Mesodermal cell (in vitro differentiated cells): ENCODE results near the gene GNA14.
"Not testable (repeated sequence)": the region's sequence is repeated elsewhere in the genome, so short reads cannot be mapped to it uniquely, and the experiment has no call there.

Experiments
- H3K27ac ChIP-seq: 2 replicates; pipeline ENCODE4 v1.7.0; 2013; ENCODE audit warnings: mild to moderate bottlenecking, low read depth, low read length, moderate library complexity; ENCODE audit not compliant: severe bottlenecking
- H3K36me3 ChIP-seq: 2 replicates; pipeline ENCODE4 v1.7.1; 2013; ENCODE audit warnings: mild to moderate bottlenecking, low read length, moderate library complexity; ENCODE audit not compliant: control insufficient read depth, insufficient read depth
- H3K4me1 ChIP-seq: one replicate; pipeline ENCODE4 v1.7.1; 2013; ENCODE audit warnings: mild to moderate bottlenecking, low read length; ENCODE audit not compliant: insufficient read depth, control insufficient read depth, poor library complexity, severe bottlenecking
- H3K4me3 ChIP-seq: 2 replicates; pipeline ENCODE4 v1.7.0; 2013; ENCODE audit warnings: low read length, control low read depth, mild to moderate bottlenecking; ENCODE audit not compliant: insufficient read depth, poor library complexity, severe bottlenecking; ENCODE audit errors: extremely low read depth
- H3K9me3 ChIP-seq: 2 replicates; pipeline ENCODE4 v1.7.1; 2013; ENCODE audit warnings: mild to moderate bottlenecking, low read length, moderate library complexity; ENCODE audit not compliant: control insufficient read depth
- WGBS, 2 experiments: methylation state at CpG; one replicate each; pipeline ENCODE4 v1.1.5; 2013; ENCODE audit warnings: missing lambda C conversion rate in 2 of 2; ENCODE audit not compliant: insufficient coverage in 2 of 2; 5-methylcytosine and 5-hydroxymethylcytosine counted together

Gene GNA14

DNA sequence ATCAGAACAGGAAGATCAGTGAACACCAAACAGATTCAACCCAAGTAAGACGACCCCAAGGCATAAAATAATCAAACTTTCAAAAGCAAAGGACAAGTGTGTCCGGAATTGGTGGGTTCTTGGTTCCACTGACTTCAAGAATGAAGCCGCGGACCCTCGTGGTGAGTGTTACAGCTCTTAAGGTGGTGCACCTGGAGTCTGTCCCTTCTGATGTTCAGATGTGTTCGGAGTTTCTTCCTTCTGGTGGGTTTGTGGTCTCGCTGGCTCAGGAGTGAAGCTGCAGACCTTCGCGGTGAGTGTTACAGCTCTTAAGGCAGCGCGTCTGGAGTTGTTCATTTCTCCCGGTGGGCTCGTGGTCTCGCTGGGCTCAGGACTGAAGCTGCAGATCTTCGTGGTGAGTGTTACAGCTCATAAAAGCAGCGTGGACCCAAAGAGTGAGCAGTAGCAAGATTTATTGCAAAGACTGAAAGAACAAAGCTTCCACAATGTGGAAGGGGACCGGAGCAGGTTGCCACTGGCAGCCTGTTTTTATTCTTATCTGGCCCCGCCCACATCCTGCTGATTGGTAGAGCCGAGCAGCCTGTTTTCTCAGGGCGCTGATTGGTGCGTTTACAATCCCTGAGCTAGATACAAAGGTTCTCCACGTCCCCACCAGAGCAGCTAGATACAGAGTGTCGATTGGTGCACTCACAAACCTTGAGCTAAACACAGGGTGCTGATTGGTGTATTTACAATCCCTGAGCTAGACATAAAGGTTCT lies 158.5 kb downstream of the GNA14 start:
- H3K4me1 ChIP-seq, H3K9me3 ChIP-seq, H3K27ac ChIP-seq, H3K4me3 ChIP-seq, H3K36me3 ChIP-seq: not testable (repeated sequence)
- 89 to 95% methylated on average over 5 to 17 of the region's 23 CpGs for WGBS, 2 experiments

DNA sequence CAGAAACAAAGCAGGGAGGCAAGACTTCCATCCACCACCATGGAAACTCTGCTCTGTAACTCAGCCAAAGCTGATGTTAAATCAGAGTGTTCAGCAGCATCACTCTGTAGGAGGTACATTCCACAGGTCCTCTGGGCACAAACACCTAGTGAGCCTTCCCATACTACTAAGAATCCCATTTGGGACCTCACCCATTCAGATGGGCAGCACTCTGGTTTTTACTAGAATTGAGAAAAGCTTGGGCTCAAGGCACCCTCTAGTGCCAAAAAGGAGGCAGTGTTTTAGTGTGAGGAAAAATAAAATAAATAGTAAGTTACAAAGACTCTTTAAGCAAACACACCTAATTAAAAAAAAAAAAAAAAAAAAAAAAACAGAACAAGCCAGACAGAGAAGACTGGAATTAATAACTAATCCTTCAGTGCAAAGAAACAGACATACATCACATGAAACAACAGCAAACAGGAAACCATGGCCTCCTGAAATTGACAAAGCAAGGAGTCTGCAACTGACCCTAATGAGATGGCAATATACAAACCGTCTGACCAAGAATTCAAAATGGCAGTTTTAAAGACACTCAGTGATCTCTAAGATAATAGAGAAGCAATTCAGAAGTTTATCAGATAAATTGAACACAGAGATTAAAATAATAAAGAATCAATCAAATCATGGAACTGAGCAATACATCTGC lies 159.5 kb downstream of the GNA14 start:
- Histone ChIP-seq H3K9me3 (no peaks in the 10 kb centered on the region), H3K27ac (no peak overlapping the region), H3K36me3 (no peaks in the 10 kb centered on the region), H3K4me1 (no peaks in the 10 kb centered on the region), H3K4me3 (no peak overlapping the region)
- WGBS, 2 experiments: no CpG with 5 or more reads among the region's 1 CpG

DNA sequence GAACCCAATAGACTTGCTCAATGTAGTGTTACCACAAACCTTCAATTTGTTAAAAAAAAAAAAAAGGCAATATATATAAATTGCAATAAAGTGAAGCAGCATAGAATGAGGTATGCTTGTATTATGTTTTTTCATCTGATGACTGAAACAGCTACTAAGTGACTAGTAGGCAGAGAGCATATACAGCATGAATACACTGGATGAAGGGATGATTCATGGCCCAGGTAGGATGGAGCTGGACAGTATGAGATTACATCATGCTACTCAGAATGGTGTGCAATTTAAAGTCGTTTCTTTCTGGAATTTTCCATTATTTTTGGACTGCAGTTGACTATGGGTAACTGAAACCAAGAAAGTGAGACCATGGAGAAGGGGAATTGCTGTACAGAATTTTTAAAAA lies 161.2 kb downstream of the GNA14 start:
- WGBS, 2 experiments: 50 to 56% methylated on average over 1 of the region's 1 CpG

DNA sequence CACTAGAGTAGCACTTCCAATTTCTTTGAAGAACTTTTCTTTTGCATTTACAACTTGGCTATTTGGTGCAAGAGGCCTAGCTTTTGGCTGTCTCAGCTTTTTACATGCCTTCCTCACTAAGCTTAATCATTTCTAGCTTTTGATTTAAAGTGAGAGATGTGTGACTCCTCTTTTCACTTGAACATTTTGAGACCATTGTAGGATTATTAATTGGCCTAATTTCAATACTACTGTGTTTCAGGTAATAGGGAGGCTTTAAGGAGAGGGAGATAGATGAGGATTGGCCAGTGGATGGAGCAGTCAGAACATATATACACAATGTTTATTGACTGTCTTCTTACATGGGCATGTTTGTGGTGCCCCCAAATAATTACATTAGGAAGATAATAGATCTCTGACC lies 161.7 kb downstream of the GNA14 start:
- no peak overlapping the region for H3K4me3 ChIP-seq
- no peak overlapping the region for H3K27ac ChIP-seq
- no peaks in the 10 kb centered on the region for H3K9me3 ChIP-seq
- no peaks in the 10 kb centered on the region for H3K36me3 ChIP-seq
- no peaks in the 10 kb centered on the region for H3K4me1 ChIP-seq

More for the DNA sequence above, 161.2 kb downstream of the GNA14 start:
- no peak overlapping the region for H3K4me3 ChIP-seq
- no peaks in the 10 kb centered on the region for H3K36me3 ChIP-seq
- H3K27ac ChIP-seq: no peak overlapping the region
- no peaks in the 10 kb centered on the region for H3K9me3 ChIP-seq
- H3K4me1 ChIP-seq: no peaks in the 10 kb centered on the region

DNA sequence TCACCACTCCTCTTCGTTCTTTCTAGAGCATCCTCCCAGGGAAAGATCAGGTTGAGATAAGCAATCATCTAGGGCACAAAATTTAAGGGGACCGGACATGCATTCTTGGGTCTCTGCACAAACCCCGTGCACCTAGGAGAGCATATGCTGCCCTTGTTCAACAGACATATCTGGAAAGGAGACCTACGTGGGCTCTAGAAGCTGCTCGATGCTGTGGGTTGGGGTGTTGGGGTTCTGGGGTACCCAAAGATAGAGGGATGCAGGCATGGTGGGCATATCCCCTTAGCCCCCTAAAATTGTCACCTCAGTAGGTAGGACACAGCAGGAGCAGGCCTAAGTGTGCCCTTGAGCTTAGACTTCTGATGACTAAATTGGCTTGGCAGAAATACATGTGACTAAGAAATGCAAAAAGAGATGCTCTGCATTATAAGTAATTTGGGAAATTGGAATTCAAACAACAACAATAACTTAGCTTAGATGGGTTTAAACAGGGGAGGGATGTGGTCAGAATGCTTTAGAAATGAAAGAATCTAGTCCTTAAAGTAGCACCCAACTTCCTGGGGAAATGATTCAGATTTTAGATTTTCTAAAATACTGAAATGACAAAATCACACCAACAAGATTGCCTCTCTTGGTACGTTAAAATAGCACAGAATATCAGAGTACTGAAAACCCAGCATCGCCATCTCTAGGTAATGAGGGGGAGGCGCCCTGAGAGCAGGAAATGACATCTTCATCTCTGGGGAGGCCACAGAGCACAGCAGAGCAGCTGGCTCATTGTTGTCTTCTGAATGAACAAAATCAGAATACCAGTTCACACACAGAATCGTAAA lies 172.3 kb downstream of the GNA14 start:
- no peak overlapping the region for H3K4me3 ChIP-seq
- peaks cover 10% of the 10 kb centered on the region for H3K9me3 ChIP-seq
- H3K4me1 ChIP-seq: no peaks in the 10 kb centered on the region
- H3K27ac ChIP-seq: no peak overlapping the region
- no peaks in the 10 kb centered on the region for H3K36me3 ChIP-seq
- 87 to 95% methylated on average over 4 to 5 of the region's 9 CpGs for WGBS, 2 experiments

DNA sequence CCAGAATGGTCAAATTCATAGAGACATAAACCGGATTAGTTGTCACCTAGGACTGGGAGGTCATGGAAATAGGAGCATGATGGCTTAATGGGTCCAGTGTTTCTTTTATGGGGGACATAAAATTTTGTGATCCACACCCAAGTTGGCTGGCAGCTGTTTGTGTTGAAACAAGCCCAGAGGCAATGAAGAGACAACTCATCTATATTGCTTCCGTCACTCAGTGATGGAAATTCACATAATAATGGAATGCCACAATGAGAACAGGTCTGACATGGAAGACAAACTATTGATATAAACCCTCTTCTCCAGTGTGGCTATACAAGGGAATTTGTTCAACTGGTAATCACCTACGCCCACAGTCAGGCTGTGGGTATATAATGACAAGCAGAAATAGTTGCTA lies 173.2 kb downstream of the GNA14 start:
- Histone ChIP-seq H3K36me3 (no peaks in the 10 kb centered on the region), H3K9me3 (peaks cover 10% of the 10 kb centered on the region), H3K4me1 (no peaks in the 10 kb centered on the region), H3K4me3 (no peak overlapping the region), H3K27ac (no peak overlapping the region)
- WGBS, 2 experiments: 86 to 92% methylated on average over 2 to 3 of the region's 3 CpGs

DNA sequence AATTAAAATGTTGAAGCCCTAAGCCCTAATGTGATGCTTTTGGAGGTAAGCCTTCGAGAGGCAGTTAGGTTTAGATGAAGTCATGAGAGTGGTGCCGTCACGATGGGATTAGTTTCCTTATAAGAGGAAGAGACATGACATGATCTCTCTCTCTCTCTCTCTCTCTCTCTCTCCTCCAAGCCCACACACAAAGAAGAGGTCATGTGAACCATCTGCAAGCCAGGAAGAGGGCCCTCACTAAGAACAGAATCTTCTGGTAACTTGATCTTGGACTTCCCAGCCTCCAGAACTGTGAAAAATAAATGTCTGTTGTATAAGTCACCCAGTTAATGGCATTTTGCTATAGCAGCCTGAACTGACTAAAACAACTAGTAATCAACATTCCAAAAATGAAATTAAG lies 175.5 kb downstream of the GNA14 start:
- peaks cover 10% of the 10 kb centered on the region for H3K9me3 ChIP-seq
- 80% methylated on average over 1 of the region's 3 CpGs; no CpG with 5 or more reads in 1 of the 2 experiments for WGBS, 2 experiments
- no peaks in the 10 kb centered on the region for H3K36me3 ChIP-seq
- H3K27ac ChIP-seq: no peak overlapping the region
- H3K4me1 ChIP-seq: no peaks in the 10 kb centered on the region
- H3K4me3 ChIP-seq: no peak overlapping the region

DNA sequence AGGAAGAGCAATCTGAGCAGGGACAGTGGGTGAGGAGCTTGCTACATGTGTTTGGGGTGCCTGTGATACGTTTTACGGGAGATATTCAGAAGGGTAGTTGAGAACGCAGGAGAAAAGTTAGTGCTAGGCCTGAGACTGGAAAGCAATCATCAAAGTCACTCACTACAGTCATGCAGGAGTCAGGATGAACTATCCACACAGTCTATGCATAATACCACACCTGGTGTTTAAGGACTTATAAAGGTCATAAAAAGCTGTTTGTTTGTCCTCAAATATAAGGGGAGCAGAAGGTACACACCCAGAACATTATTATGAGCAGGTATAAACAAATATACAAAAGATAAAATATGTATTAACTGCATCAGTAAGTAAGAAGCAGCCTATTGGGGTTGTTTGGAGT lies 176.6 kb downstream of the GNA14 start:
- H3K4me1 ChIP-seq: peaks cover 8% of the 10 kb centered on the region
- H3K4me3 ChIP-seq: no peak overlapping the region
- peaks cover 10% of the 10 kb centered on the region for H3K9me3 ChIP-seq
- WGBS, 2 experiments: 92 to 94% methylated on average over 2 to 3 of the region's 3 CpGs
- H3K36me3 ChIP-seq: no peaks in the 10 kb centered on the region
- no peak overlapping the region for H3K27ac ChIP-seq

DNA sequence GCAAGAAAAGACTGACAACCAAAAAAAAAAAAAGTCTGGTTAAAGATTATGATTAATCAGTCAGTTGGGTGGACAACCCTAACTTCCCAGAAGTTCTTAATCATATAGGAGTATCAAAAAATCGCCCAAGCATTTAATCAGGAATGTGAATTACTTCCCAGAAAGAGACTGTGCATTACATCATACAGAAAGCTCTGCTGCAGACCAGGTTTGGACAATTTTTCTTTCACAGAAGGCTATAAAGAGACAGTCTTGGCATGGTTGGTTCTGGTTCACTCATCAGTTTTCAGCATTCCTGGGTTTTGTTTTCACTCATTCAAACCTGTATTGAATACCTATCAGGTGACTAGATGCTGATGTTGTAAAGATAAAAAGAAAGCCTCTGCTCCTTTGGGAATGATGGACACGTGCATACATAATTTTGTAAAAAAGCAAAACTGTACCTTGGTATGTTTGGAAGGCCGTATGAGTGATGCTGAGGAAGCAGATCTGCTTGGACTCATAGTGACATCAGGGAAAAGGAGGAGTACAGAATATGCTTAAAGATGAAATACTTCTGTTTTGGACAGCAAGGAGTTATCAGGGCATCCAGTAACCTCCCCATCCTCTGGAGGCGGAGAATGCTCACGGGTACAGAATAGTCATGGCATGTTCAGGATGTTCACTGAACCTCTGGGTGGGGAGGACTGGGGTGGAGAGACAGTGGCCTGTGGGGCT lies 178.4 kb downstream of the GNA14 start:
- H3K27ac ChIP-seq: no peak overlapping the region
- peaks cover 5% of the 10 kb centered on the region for H3K9me3 ChIP-seq
- 90 to 96% methylated on average over 3 to 5 of the region's 5 CpGs for WGBS, 2 experiments
- no peak overlapping the region for H3K4me3 ChIP-seq
- no peaks in the 10 kb centered on the region for H3K36me3 ChIP-seq
- peaks cover 8% of the 10 kb centered on the region for H3K4me1 ChIP-seq

DNA sequence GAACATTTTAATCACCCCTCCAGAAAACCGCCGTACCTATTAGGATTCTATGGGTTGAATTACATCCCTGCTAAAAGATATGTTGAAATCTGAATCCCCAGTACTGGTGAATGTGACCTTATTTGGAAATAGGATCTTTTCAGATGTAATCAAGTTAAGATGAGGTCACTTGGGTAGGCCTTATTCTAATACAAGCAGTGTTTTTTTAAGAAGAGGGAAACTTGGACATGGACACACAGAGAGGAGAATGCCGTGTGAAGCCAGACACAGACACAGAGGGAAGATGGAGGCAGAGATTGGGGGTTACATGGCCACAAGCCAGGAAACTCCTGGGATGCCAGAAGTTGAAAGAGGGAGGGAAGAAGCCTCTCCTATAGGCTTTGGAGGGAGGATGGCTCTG lies 183.5 kb downstream of the GNA14 start:
- 97 to 100% methylated on average over 1 to 2 of the region's 3 CpGs for WGBS, 2 experiments
- H3K4me3 ChIP-seq: no peak overlapping the region
- no peaks in the 10 kb centered on the region for H3K36me3 ChIP-seq
- peaks cover 10% of the 10 kb centered on the region for H3K4me1 ChIP-seq
- no peak overlapping the region for H3K27ac ChIP-seq
- no peaks in the 10 kb centered on the region for H3K9me3 ChIP-seq
